Subcutaneous abdominal adipose tissue (tissue), 5 donors: ENCODE data around the gene TMC3.

Source experiments
- H3K27ac ChIP-seq: one replicate; pipeline ENCODE4 v1.7.0; 2013; ENCODE audit warnings: low read depth, mild to moderate bottlenecking, inconsistent platforms, low read length, moderate library complexity
- H3K27me3 ChIP-seq, 5 donors: one replicate each; pipeline ENCODE4 v1.7.0; 2013; ENCODE audit warnings: low read length in 5 of 5, inconsistent platforms in 1 of 5; ENCODE audit not compliant: control insufficient read depth in 5 of 5, insufficient read depth in 4 of 5
- H3K36me3 ChIP-seq, 5 donors: one replicate each; pipeline ENCODE4 v1.7.0; 2013; ENCODE audit warnings: low read length in 5 of 5; ENCODE audit not compliant: control insufficient read depth in 5 of 5, insufficient read depth in 5 of 5
- H3K4me1 ChIP-seq, 5 donors: one replicate each; pipeline ENCODE4 v1.7.0; 2013; ENCODE audit warnings: low read length in 5 of 5, mild to moderate bottlenecking in 3 of 5, moderate library complexity in 1 of 5; ENCODE audit not compliant: control insufficient read depth in 5 of 5, insufficient read depth in 5 of 5
- H3K4me3 ChIP-seq, 5 donors: one replicate each; pipeline ENCODE4 v1.7.0; 2013; ENCODE audit warnings: low read length in 5 of 5, low read depth in 1 of 5
- H3K9ac ChIP-seq, 5 donors: one replicate each; pipeline ENCODE4 v1.7.0; 2013; ENCODE audit warnings: low read length in 5 of 5, mild to moderate bottlenecking in 4 of 5, moderate library complexity in 3 of 5
- H3K9me3 ChIP-seq, 5 donors: one replicate each; pipeline ENCODE4 v1.7.0; 2013; ENCODE audit warnings: low read length in 5 of 5; ENCODE audit not compliant: control insufficient read depth in 5 of 5
- donor health status: healthy.
- donor health status: healthy.
- donor health status: healthy.
- donor health status: healthy.
- donor health status: healthy.

TMC3 gene

GRCh38 chr15:81329446-81329845 is 44.6 kb downstream of the TMC3 start:
- no peaks in the 10 kb centered on the region for H3K9me3 ChIP-seq
- no peak overlapping the region for H3K27ac ChIP-seq
- peaks cover 0 to 4% (median 3%) of the 10 kb centered on the region in 5 donors for H3K4me1 ChIP-seq
- no peak overlapping the region for H3K4me3 ChIP-seq
- peaks cover 0 to 2% (median 0%) of the 10 kb centered on the region in 5 donors for H3K27me3 ChIP-seq
- H3K9ac ChIP-seq = no peak overlapping the region
- no peaks in the 10 kb centered on the region for H3K36me3 ChIP-seq

DNA sequence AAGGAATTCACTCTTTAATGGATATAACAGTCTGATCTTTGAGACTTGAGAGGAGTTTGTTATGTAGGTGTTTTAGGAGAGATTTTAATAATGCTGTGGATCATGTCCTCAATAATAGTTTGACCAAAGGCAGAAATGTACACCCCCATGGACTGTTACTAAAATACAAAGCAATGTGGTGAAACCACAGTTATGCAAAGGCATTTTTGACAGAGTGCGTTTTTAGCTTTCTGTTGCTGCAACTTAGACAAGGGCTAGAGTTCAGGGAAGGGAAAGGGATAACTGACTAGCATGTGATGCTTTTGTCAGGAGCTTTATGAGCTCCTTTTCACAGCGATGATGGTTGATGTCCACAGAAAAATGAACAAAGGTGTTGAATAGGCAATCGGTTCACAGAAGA is 46.5 kb downstream of the TMC3 start:
- no peak overlapping the region for H3K9ac ChIP-seq
- H3K4me3 ChIP-seq = no peak overlapping the region
- peaks cover 0 to 2% (median 0%) of the 10 kb centered on the region in 5 donors for H3K27me3 ChIP-seq
- H3K4me1 ChIP-seq = peaks cover 0 to 21% (median 17%) of the 10 kb centered on the region in 5 donors
- no peaks in the 10 kb centered on the region for H3K36me3 ChIP-seq
- H3K27ac ChIP-seq = no peak overlapping the region
- H3K9me3 ChIP-seq = no peaks in the 10 kb centered on the region

- Histone ChIP-seq H3K9me3 (no peaks in the 10 kb centered on the region), H3K27me3 (peaks cover 0 to under 1% (median 0%) of the 10 kb centered on the region in 5 donors), H3K36me3 (peaks cover 0 to 5% (median 0%) of the 10 kb centered on the region in 5 donors), H3K4me1 (peaks cover 0 to 27% (median 17%) of the 10 kb centered on the region in 5 donors), H3K27ac (no peak overlapping the region), H3K9ac (no peak overlapping the region), H3K4me3 (no peak overlapping the region)
Measured at GRCh38 chr15:81326466-81327212, 47.4 kb downstream of the TMC3 start.

DNA sequence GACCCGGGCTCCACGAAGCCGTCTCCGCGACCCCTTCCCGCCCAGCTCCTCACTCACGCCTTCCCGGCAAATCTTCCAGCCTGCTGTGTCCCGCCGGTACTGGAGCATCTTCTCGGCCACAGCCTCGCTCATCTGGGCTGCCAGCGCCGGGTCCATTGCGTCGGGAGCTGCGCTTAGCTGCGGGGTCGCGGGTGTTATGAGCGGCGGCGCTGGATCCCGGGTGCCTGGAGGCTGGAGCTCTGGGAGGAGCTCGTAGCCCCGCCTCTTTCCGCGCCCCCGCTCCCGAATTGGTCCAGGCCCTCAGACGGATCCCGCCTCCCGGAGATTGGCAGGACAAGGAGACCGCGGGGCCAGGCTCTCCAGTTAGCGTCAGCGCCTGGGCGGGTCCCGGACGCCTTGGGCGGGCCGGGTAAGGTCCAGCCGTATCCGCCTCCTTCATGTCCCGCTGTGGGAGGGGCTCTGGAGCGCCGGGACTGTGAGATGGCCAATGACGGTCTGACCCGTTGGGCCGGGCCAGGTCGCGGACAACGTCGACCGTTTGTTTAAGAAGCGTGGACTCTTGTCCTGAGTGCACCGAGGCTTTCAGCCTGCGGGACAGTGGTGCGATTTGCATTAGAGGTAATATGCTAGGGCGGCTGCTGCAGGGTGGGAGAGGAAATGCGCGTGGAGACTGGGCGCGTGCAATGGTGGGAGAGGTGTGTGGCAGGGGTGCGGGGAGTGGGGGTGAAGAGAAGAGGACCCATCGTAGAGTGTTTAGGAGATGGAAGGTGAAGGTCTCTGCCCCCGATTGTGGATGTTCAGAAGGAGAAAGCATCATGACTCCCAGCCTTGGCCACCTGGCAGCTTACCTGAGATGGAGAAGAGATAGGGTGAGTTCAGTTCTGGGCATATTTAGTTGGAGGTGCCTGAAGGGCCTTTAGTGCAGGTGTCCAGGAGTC is 49.8 kb downstream of the TMC3 start, which contains the start of gene STARD5:
TSS of gene STARD5 (minus strand) at position 198 of the 938 bp plus-strand sequence. CDS start at position 156, 42 bp downstream.
- Histone ChIP-seq H3K4me1 (peaks cover 0 to 27% (median 17%) of the 10 kb centered on the region in 5 donors), H3K9ac (peak within 1 kb of the TSS in 4 of 5 donors; percentile 65 to 84 (median 74)), H3K27ac (no peak within 1 kb of the TSS)

DNA sequence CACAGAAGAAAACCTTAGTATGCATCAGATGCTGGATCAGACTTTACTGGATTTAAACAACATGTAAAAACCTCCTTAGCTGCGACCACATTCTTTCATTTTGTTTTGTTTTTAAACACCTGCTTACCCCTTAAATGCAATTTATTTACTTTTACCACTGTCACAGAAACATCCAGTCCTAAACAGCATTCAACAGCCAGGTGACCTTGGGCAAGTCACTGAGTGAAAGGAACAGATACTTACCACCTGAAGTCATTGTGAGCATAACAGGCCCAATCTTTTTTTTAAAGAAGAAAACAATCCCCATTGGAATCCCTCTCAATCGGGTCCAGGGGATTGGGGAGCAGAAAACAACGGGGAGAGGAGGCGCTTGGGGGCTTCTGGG is 50.5 kb downstream of the TMC3 start:
- H3K4me1 ChIP-seq = peaks cover 0 to 27% (median 17%) of the 10 kb centered on the region in 5 donors
- H3K4me3 ChIP-seq = peak overlapping the region; percentile 66 to 88 (median 86)
- H3K27ac ChIP-seq = no peak overlapping the region
- no peaks in the 10 kb centered on the region for H3K9me3 ChIP-seq
- peaks cover 0 to 23% (median 16%) of the 10 kb centered on the region in 5 donors for H3K36me3 ChIP-seq
- H3K27me3 ChIP-seq = no peaks in the 10 kb centered on the region
- H3K9ac ChIP-seq = peak overlapping the region in 4 of 5 donors; percentile 65 to 84 (median 74)

More for the DNA sequence above, 49.8 kb downstream of the TMC3 start, which contains the start of gene STARD5:
- no peaks in the 10 kb centered on the region for H3K27me3 ChIP-seq
- H3K9me3 ChIP-seq = no peaks in the 10 kb centered on the region
- H3K36me3 ChIP-seq = peaks cover 0 to 16% (median 10%) of the 10 kb centered on the region in 5 donors
- peak within 1 kb of the TSS; percentile 68 to 88 (median 86) for H3K4me3 ChIP-seq

DNA sequence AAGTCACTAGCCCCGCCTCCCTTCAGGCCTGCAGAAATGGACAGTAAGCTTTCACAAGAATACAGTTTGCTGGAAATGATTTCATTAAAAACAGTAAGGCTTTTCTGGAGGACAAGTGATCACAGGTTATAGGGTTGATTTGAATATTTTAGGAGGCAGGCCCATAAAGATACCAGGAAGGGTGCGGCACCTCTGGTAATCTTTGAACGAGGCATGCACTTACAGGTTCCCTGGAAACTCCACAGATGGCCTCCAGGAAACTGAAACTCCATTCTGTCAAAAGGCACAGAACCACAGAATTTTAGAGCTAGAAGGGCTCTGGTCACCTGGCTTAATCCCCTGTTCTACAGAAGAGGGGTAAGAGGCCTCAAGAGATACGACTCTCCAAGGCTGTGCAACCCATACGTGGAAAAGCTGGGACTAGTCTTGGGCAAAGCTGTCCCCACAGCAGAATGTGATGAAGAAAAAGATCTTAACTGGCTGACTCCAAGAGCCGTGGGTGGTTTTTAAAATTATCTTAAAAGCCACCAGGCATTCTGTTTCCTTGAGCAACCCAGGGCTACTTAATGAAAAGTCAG is 51.2 kb downstream of the TMC3 start:
- no peaks in the 10 kb centered on the region for H3K9me3 ChIP-seq
- peaks cover 0 to 30% (median 24%) of the 10 kb centered on the region in 5 donors for H3K36me3 ChIP-seq
- no peak overlapping the region for H3K27ac ChIP-seq
- H3K9ac ChIP-seq = peak overlapping the region in 1 of 5 donors; percentile 24
- no peaks in the 10 kb centered on the region for H3K27me3 ChIP-seq
- peaks cover 0 to 27% (median 17%) of the 10 kb centered on the region in 5 donors for H3K4me1 ChIP-seq
- peak overlapping the region in 2 of 5 donors; percentile 32 to 87 for H3K4me3 ChIP-seq

DNA sequence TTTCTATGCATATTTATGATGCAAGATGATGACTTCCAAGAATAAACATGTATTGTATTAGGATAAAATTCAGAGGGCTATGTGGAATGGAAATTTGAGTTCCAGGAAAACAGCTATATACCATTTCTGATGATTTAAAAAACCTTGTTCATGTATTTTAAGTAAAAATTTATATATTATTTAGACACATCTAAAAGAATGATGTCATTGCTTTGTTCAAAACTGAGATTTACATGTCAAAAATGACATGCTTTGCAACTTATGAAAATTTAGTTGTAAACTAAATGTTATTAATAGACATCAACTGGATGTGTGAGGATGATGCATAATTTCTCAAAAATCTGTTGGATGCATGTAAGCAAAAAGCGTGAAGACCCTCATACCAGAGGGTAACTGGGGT is 52.3 kb downstream of the TMC3 start:
- H3K9me3 ChIP-seq = no peaks in the 10 kb centered on the region
- no peaks in the 10 kb centered on the region for H3K27me3 ChIP-seq
- H3K4me1 ChIP-seq = peaks cover 0 to 27% (median 17%) of the 10 kb centered on the region in 5 donors
- no peak overlapping the region for H3K27ac ChIP-seq
- H3K4me3 ChIP-seq = no peak overlapping the region
- no peak overlapping the region for H3K9ac ChIP-seq
- H3K36me3 ChIP-seq = peaks cover 0 to 38% (median 30%) of the 10 kb centered on the region in 5 donors

DNA sequence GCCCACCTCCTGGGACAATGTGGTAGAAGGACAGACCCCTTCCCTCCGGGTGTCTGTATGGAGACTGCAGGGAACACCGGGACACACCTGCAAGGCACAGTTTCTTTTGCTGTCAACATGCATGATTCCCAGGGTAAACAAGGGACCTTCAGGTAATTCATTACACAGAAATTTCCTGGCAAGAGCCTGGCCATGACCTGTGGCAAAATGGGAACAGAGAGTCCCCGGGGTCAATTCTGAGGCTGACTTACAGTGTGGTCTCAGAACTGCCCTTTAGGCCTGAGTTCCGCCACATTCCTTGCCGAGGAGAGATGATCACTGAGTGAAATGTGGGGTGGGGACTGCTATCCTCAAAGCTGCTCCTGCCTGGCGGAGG is 56.4 kb downstream of the TMC3 start:
- Histone ChIP-seq H3K27ac (no peak overlapping the region), H3K4me3 (no peak overlapping the region), H3K9me3 (no peaks in the 10 kb centered on the region), H3K9ac (no peak overlapping the region), H3K27me3 (no peaks in the 10 kb centered on the region), H3K4me1 (peaks cover 5 to 18% (median 11%) of the 10 kb centered on the region in 5 donors), H3K36me3 (peaks cover 0 to 49% (median 33%) of the 10 kb centered on the region in 5 donors)

- Histone ChIP-seq H3K27ac (no peak overlapping the region), H3K27me3 (no peaks in the 10 kb centered on the region), H3K9ac (no peak overlapping the region), H3K36me3 (peaks cover 0 to 45% (median 33%) of the 10 kb centered on the region in 5 donors), H3K9me3 (no peaks in the 10 kb centered on the region), H3K4me3 (no peak overlapping the region), H3K4me1 (peaks cover 5 to 22% (median 20%) of the 10 kb centered on the region in 5 donors)
Measured at GRCh38 chr15:81316267-81316666, 57.7 kb downstream of the TMC3 start.
